Loucy (cell line): ENCODE measurements around the gene ZFHX3.

Experiments
- EZH2phosphoT487 ChIP-seq: fragments of 200-600 bp; IDR thresholded peaks from 2 replicates; pipeline ENCODE4 v1.6.1; 2018; ENCODE audit warnings: antibody characterized with exemption, mild to moderate bottlenecking, moderate library complexity, borderline replicate concordance
- TF ChIP-seq, protein P1 (sequence below): fragments of 200-600 bp; sonication (generic); conservative IDR thresholded peaks from 2 replicates; pipeline ENCODE4 v1.5.1; 2014; ENCODE audit warnings: mild to moderate bottlenecking, antibody characterized with exemption, low read length

GRCh38 chr16:72902206-72902605, 145.7 kb downstream of the ZFHX3 start:
- TF ChIP-seq, protein P1, sequence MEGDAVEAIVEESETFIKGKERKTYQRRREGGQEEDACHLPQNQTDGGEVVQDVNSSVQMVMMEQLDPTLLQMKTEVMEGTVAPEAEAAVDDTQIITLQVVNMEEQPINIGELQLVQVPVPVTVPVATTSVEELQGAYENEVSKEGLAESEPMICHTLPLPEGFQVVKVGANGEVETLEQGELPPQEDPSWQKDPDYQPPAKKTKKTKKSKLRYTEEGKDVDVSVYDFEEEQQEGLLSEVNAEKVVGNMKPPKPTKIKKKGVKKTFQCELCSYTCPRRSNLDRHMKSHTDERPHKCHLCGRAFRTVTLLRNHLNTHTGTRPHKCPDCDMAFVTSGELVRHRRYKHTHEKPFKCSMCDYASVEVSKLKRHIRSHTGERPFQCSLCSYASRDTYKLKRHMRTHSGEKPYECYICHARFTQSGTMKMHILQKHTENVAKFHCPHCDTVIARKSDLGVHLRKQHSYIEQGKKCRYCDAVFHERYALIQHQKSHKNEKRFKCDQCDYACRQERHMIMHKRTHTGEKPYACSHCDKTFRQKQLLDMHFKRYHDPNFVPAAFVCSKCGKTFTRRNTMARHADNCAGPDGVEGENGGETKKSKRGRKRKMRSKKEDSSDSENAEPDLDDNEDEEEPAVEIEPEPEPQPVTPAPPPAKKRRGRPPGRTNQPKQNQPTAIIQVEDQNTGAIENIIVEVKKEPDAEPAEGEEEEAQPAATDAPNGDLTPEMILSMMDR = no peak
- no peak for TF ChIP-seq EZH2phosphoT487
